HG03439 (cell line): Measurements from ENCODE around the gene DLGAP4.

Experiments
- ATAC-seq: cut with Tn5 transposase; IDR thresholded peaks from one replicate; pipeline ENCODE4 v1.9.1; 2021; ENCODE audit warnings: mild to moderate bottlenecking, moderate library complexity; ENCODE audit not compliant: unreplicated experiment

DLGAP4 gene

GRCh38 chr20:36525620-36526365 lies 219.7 kb downstream of the DLGAP4 start:
- no peak for ATAC-seq

GRCh38 chr20:36526521-36527011 lies 220.4 kb downstream of the DLGAP4 start:
- no peak for ATAC-seq

GRCh38 chr20:36527331-36528125 lies 221.4 kb downstream of the DLGAP4 start:
- no peak for ATAC-seq

GRCh38 chr20:36528176-36528874 lies 222.2 kb downstream of the DLGAP4 start:
- no peak for ATAC-seq

GRCh38 chr20:36528875-36529417 lies 222.8 kb downstream of the DLGAP4 start:
- no peak for ATAC-seq

- ATAC-seq = no peak
These were observed 226.2 kb downstream of the DLGAP4 start for GRCh38 chr20:36532388-36532787.

- no peak for ATAC-seq
These were observed 226.7 kb downstream of the DLGAP4 start for GRCh38 chr20:36532822-36533221.

GRCh38 chr20:36538026-36538722 lies 232.0 kb downstream of the DLGAP4 start:
- ATAC-seq = no peak

GRCh38 chr20:36540551-36541211 lies 234.5 kb downstream of the DLGAP4 start:
- no peak for ATAC-seq

GRCh38 chr20:36541227-36541767 lies 235.2 kb downstream of the DLGAP4 start, which contains the start of gene MYL9:
TSS of gene MYL9 (plus strand) at chr20:36541519. CDS start at chr20:36544885, 3,366 bp downstream.
- ATAC-seq = no peak

- ATAC-seq = no peak
These were observed 235.8 kb downstream of the DLGAP4 start for GRCh38 chr20:36541768-36542488.

GRCh38 chr20:36542516-36543183 lies 236.5 kb downstream of the DLGAP4 start:
- ATAC-seq = no peak

GRCh38 chr20:36543184-36544133 lies 237.3 kb downstream of the DLGAP4 start:
- no peak for ATAC-seq

- no peak for ATAC-seq
These were observed 238.2 kb downstream of the DLGAP4 start for GRCh38 chr20:36544134-36545018.

GRCh38 chr20:36546111-36546736 lies 240.1 kb downstream of the DLGAP4 start:
- ATAC-seq = no peak
